ENCODE measurements around the gene INTS15. TPM values are rescaled to one million over a fixed set of nuclear protein-coding genes. Genes with fewer than 3 reads are reported as not detected.
A peak's percentile ranks its signal among the peaks of the same experiment; 100 is the strongest.

Gene INTS15
- total RNA-seq, 1 experiment from 2014 or later: 24.7 TPM

DNA sequence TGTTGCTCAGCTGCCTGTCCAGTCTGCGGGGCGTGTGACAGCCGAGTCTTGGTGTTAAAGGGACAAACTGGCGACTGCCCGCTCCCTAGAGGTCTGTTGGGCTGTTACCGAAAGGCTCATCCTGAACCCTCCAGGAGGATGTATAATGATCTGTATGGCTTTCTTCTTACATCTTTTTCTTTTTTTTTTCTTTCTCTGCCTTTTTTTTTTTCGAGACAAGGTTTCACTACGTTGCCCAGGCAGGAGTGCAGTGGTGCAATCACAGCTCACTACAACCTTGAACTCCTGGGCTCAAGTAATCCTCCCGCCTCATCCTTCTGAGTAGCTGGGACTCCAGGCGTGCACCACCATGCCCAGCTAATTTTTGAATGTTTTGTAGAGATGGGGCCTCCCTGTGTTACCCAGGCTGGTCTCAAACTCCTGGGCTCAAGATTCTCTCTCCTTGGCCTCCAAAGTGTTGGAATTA, 857 bp downstream of the INTS15 start:
- H3K27me3 ChIP-seq (ENCODE audit: control insufficient read depth, insufficient read depth, low read length): no peaks in the 10 kb centered on the region
- DNase-seq: no peak
- peaks cover 12% of the 10 kb centered on the region for H3K36me3 ChIP-seq (replicated peaks; ENCODE audit: control insufficient read depth, insufficient read depth, low read length)
- H3K4me3 ChIP-seq (ENCODE audit: insufficient read depth, low read depth, low read length): peak overlapping the region; percentile 95

GRCh38 chr7:6600093-6600492, 10.3 kb downstream of the INTS15 start:
- H3K36me3 ChIP-seq (replicated peaks; ENCODE audit: control insufficient read depth, insufficient read depth, low read length): peaks cover 18% of the 10 kb centered on the region
- peak; percentile 20 for DNase-seq
- no peak overlapping the region for H3K4me3 ChIP-seq (ENCODE audit: insufficient read depth, low read depth, low read length)

GRCh38 chr7:6604458-6604857, 14.6 kb downstream of the INTS15 start:
- no peak overlapping the region for H3K4me3 ChIP-seq (ENCODE audit: insufficient read depth, low read depth, low read length)
- DNase-seq: no peak
- no peaks in the 10 kb centered on the region for H3K27me3 ChIP-seq (ENCODE audit: control insufficient read depth, insufficient read depth, low read length)
- peaks cover 7% of the 10 kb centered on the region for H3K36me3 ChIP-seq (replicated peaks; ENCODE audit: control insufficient read depth, insufficient read depth, low read length)

More at GRCh38 chr7:6600093-6600492, 10.3 kb downstream of the INTS15 start:
- no peaks in the 10 kb centered on the region for H3K27me3 ChIP-seq (ENCODE audit: control insufficient read depth, insufficient read depth, low read length)

- DNase-seq: peak; percentile 55
- no peaks in the 10 kb centered on the region for H3K27me3 ChIP-seq (ENCODE audit: control insufficient read depth, insufficient read depth, low read length)
- H3K4me3 ChIP-seq (ENCODE audit: insufficient read depth, low read depth, low read length): no peak overlapping the region
- peaks cover 5% of the 10 kb centered on the region for H3K36me3 ChIP-seq (replicated peaks; ENCODE audit: control insufficient read depth, insufficient read depth, low read length)
These were observed 17.2 kb downstream of the INTS15 start for GRCh38 chr7:6606866-6607583.

- Histone ChIP-seq H3K27me3 (ENCODE audit: control insufficient read depth, insufficient read depth, low read length) (no peaks in the 10 kb centered on the region), H3K4me3 (ENCODE audit: insufficient read depth, low read depth, low read length) (no peak overlapping the region), H3K36me3 (replicated peaks; ENCODE audit: control insufficient read depth, insufficient read depth, low read length) (peaks cover 3% of the 10 kb centered on the region)
- DNase-seq: peak; percentile 63
These were observed 17.8 kb downstream of the INTS15 start for GRCh38 chr7:6607651-6608051.

- no peaks in the 10 kb centered on the region for H3K27me3 ChIP-seq (ENCODE audit: control insufficient read depth, insufficient read depth, low read length)
- H3K36me3 ChIP-seq (replicated peaks; ENCODE audit: control insufficient read depth, insufficient read depth, low read length): peaks cover 2% of the 10 kb centered on the region; the same call in 1 of the 2 replicates
- no peak overlapping the region for H3K4me3 ChIP-seq (ENCODE audit: insufficient read depth, low read depth, low read length)
- peak; percentile 56 for DNase-seq
These were observed 18.3 kb downstream of the INTS15 start for GRCh38 chr7:6608081-6608480.

DNA sequence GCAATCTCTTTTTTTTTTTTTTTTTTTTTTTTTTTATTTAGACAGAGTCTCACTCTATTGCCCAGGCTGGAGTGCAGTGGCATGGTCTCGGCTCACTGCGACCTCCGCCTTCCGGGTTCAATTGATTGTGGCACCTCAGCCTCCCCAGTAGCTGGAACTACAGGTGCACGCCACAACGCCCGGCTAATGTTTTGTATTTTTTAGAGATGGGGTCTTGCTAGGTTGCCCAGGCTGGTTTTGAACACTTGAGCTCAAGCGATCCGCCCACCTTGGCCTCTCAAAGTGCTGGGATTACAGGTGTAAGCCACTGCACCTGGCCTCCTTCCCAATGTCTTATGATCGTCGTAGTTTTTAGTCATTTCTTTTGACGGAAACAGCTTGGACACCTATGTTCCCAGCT, 19.0 kb downstream of the INTS15 start:
- peaks cover 2% of the 10 kb centered on the region; the same call in 1 of the 2 replicates for H3K36me3 ChIP-seq (replicated peaks; ENCODE audit: control insufficient read depth, insufficient read depth, low read length)
- peak; percentile 5 for DNase-seq
- no peak overlapping the region for H3K4me3 ChIP-seq (ENCODE audit: insufficient read depth, low read depth, low read length)
- no peaks in the 10 kb centered on the region for H3K27me3 ChIP-seq (ENCODE audit: control insufficient read depth, insufficient read depth, low read length)

- H3K27me3 ChIP-seq (ENCODE audit: control insufficient read depth, insufficient read depth, low read length): no peaks in the 10 kb centered on the region
These were observed 23.0 kb downstream of the INTS15 start for GRCh38 chr7:6612819-6613218.

GRCh38 chr7:6613706-6614105, 23.9 kb downstream of the INTS15 start:
- DNase-seq: no peak
- H3K4me3 ChIP-seq (ENCODE audit: insufficient read depth, low read depth, low read length): no peak overlapping the region
- H3K36me3 ChIP-seq (replicated peaks; ENCODE audit: control insufficient read depth, insufficient read depth, low read length): 0 out of 2 replicates have a peak, but pooled peaks cover 2% of the 10 kb centered on the region
- no peaks in the 10 kb centered on the region for H3K27me3 ChIP-seq (ENCODE audit: control insufficient read depth, insufficient read depth, low read length)

More at GRCh38 chr7:6612819-6613218, 23.0 kb downstream of the INTS15 start:
- Histone ChIP-seq H3K36me3 (replicated peaks; ENCODE audit: control insufficient read depth, insufficient read depth, low read length) (0 out of 2 replicates have a peak, but pooled peaks cover 2% of the 10 kb centered on the region), H3K4me3 (ENCODE audit: insufficient read depth, low read depth, low read length) (no peak overlapping the region)
- no peak for DNase-seq

- Histone ChIP-seq H3K4me3 (ENCODE audit: insufficient read depth, low read depth, low read length) (peak within 1 kb of the TSS; percentile 70), H3K27me3 (ENCODE audit: control insufficient read depth, insufficient read depth, low read length) (no peaks in the 10 kb centered on the region), H3K36me3 (replicated peaks; ENCODE audit: control insufficient read depth, insufficient read depth, low read length) (peaks cover 2% of the 10 kb centered on the region; the same call in 1 of the 2 replicates)
- DNase-seq: peak; percentile 94
These were observed 25.3 kb downstream of the INTS15 start, which contains the start of gene ZNF853 for GRCh38 chr7:6614953-6615722. Gene ZNF853, plus strand, starts transcription at chr7:6615610. Its CDS starts 565 bp downstream, at chr7:6616175.

DNA sequence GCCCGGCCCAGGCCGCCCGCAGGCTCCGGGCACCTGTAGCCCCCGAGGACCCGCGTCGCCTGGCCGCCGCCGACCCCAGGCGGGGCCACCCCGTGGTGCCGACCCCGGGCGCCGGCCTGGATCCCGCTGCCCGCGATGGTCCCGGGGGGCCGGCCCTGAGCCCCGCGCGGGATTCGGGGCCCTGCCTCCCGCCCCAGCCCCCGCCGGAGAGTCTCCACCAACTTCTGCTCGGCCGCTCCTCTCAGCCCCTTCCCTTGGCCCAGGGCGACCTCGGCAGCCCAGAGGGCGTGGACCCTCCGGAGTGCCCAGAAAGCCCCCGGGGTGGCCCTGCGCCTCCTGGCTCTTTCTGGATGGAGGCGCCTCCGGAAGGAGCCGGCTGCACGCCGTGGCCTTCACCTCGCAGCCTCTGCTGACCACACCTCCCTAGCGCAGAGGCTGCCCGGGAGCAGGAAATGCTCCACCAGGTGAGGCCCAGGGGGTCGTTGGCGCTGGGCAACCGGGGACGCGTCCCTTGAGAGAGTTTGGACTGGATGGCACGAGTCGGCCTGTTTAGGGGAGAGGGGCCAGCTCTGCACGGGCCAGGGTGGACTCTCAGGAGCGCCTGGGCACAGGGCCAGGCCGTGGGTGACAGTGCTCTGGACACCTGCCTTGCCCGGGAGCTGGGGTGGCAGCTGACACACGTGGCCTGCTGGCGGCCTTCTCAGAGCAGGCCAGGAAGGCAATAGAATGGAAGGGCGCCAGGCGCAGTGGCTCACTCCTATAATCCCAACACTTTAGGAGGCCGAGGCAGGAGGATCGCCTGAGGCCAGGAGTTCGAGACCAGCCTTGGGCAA, 26.1 kb downstream of the INTS15 start:
- Histone ChIP-seq H3K4me3 (ENCODE audit: insufficient read depth, low read depth, low read length) (peak overlapping the region; percentile 70), H3K27me3 (ENCODE audit: control insufficient read depth, insufficient read depth, low read length) (no peaks in the 10 kb centered on the region), H3K36me3 (replicated peaks; ENCODE audit: control insufficient read depth, insufficient read depth, low read length) (peaks cover 5% of the 10 kb centered on the region)
- DNase-seq: peak; percentile 90

DNA sequence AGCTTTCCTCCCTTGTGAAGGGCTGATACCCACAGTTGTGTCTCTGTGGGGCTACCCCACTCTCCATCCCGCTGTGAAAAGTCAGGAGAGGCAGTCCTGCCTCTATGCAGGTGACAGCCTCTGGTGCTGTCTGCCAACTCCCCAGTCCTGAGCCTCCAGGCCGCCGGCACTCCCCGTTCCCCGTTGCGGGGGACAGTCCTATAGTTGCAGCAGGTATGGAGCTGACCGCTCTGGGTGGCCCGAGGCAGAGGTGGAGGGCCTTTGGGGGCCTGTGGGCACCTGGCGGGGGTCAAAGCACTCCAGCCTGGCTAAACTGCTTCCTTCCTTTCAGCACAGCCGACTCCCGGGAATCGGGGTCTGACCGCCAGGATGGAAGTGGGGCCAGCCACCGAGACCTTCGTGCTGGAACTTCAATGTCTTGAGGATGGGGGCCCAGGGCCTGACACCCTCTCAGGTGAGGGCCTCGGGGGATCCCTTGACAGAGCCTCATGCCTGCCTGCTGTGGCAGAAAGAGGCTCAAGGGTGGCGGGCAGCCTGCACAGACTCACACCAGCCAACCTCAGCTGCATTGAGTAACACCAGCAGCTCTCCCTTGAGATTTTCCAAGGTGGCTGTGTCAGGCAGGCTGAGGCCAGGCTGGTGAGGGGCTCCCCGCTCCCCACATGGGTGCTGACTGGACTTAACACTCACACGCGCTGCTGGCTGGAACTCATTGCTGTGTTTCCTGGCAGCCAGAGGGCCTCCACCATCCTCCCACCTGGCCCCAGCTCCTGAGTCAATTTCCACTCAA, 27.2 kb downstream of the INTS15 start:
- DNase-seq: no peak
- Histone ChIP-seq H3K27me3 (ENCODE audit: control insufficient read depth, insufficient read depth, low read length) (no peaks in the 10 kb centered on the region), H3K36me3 (replicated peaks; ENCODE audit: control insufficient read depth, insufficient read depth, low read length) (peaks cover 15% of the 10 kb centered on the region), H3K4me3 (ENCODE audit: insufficient read depth, low read depth, low read length) (no peak overlapping the region)

GRCh38 chr7:6618621-6619020, 28.8 kb downstream of the INTS15 start:
- no peaks in the 10 kb centered on the region for H3K27me3 ChIP-seq (ENCODE audit: control insufficient read depth, insufficient read depth, low read length)
- DNase-seq: no peak

More at GRCh38 chr7:6618621-6619020, 28.8 kb downstream of the INTS15 start:
- H3K4me3 ChIP-seq (ENCODE audit: insufficient read depth, low read depth, low read length): no peak overlapping the region
- peaks cover 16% of the 10 kb centered on the region for H3K36me3 ChIP-seq (replicated peaks; ENCODE audit: control insufficient read depth, insufficient read depth, low read length)

Measured in H7 (cell line).